Loucy (cell line): ENCODE measurements around the gene TSPAN9.

Experiments used
- H2AFZ ChIP-seq: fragments of 200-600 bp; sonication (generic); 2 replicates; pipeline ENCODE4 v1.6.0; 2016; ENCODE audit warnings: antibody characterized with exemption, mild to moderate bottlenecking, low read length, moderate library complexity
- H3F3A ChIP-seq: fragments of 200-600 bp; 2 replicates; pipeline ENCODE4 v1.6.0; 2016; ENCODE audit warnings: antibody characterized with exemption, low read depth, mild to moderate bottlenecking
- H3K27me3 ChIP-seq: fragments of 200-600 bp; sonication (generic); 2 replicates; pipeline ENCODE4 v1.6.1; 2014; ENCODE audit warnings: low read length, mild to moderate bottlenecking; ENCODE audit not compliant: insufficient read depth, poor library complexity, severe bottlenecking
- H3K36me3 ChIP-seq: fragments of 200-600 bp; sonication (generic); 2 replicates; pipeline ENCODE4 v1.6.1; 2016; ENCODE audit warnings: low read length; ENCODE audit not compliant: insufficient read depth
- H3K4me1 ChIP-seq: fragments of 200-600 bp; sonication (generic); 2 replicates; pipeline ENCODE4 v1.5.1; 2014; ENCODE audit warnings: low read length, mild to moderate bottlenecking; ENCODE audit not compliant: insufficient read depth, poor library complexity, severe bottlenecking
- H3K4me2 ChIP-seq: fragments of 200-600 bp; sonication (generic); 2 replicates; pipeline ENCODE4 v1.6.0; 2014; ENCODE audit warnings: antibody characterized with exemption, low read length, low read depth, mild to moderate bottlenecking; ENCODE audit not compliant: poor library complexity, severe bottlenecking
- H3K4me3 ChIP-seq: fragments of 200-600 bp; sonication (generic); 2 replicates; pipeline ENCODE4 v1.5.1; 2014; ENCODE audit warnings: low read length, mild to moderate bottlenecking, mixed read lengths; ENCODE audit not compliant: poor library complexity, severe bottlenecking
- H3K79me2 ChIP-seq: fragments of 200-600 bp; sonication (generic); 2 replicates; pipeline ENCODE4 v1.6.1; 2014; ENCODE audit warnings: low read length; ENCODE audit not compliant: insufficient read depth
- H3K9ac ChIP-seq: fragments of 200-600 bp; sonication (generic); 2 replicates; pipeline ENCODE4 v1.6.0; 2014; ENCODE audit warnings: mild to moderate bottlenecking, low read depth, low read length, moderate library complexity; ENCODE audit not compliant: poor library complexity, severe bottlenecking
- H3K9me2 ChIP-seq: fragments of 200-600 bp; sonication (generic); replicated peaks from 2 replicates; pipeline ENCODE4 v1.6.1; 2016; ENCODE audit warnings: low read depth, low read length, mixed read lengths
- H3K9me3 ChIP-seq: fragments of 200-600 bp; sonication (generic); 2 replicates; pipeline ENCODE4 v1.6.1; 2014; ENCODE audit warnings: mild to moderate bottlenecking, antibody characterized with exemption, low read length, low read depth; ENCODE audit not compliant: insufficient read depth
- H4K20me1 ChIP-seq: fragments of 200-600 bp; sonication (generic); 2 replicates; pipeline ENCODE4 v1.6.0; 2014; ENCODE audit warnings: antibody characterized with exemption, low read length, mild to moderate bottlenecking; ENCODE audit not compliant: insufficient read depth, poor library complexity, severe bottlenecking
- CTCF ChIP-seq: fragments of 200-600 bp; sonication (generic); conservative IDR thresholded peaks from 2 replicates; pipeline ENCODE4 v1.5.1; 2014; ENCODE audit warnings: mild to moderate bottlenecking, antibody characterized with exemption, low read length
- EZH2phosphoT487 ChIP-seq: fragments of 200-600 bp; IDR thresholded peaks from 2 replicates; pipeline ENCODE4 v1.6.1; 2018; ENCODE audit warnings: antibody characterized with exemption, mild to moderate bottlenecking, moderate library complexity, borderline replicate concordance

Gene TSPAN9

GRCh38 chr12:3046441-3047200 lies 30.6 kb upstream of the TSPAN9 start:
- no peaks in the 10 kb centered on the region for H3K9me3 ChIP-seq
- no peaks in the 10 kb centered on the region for H3K27me3 ChIP-seq
- H3K79me2 ChIP-seq = no peaks in the 10 kb centered on the region
- no peak for TF ChIP-seq CTCF
- TF ChIP-seq EZH2phosphoT487 = no peak
- H4K20me1 ChIP-seq = no peaks in the 10 kb centered on the region
- H3F3A ChIP-seq = no peaks in the 10 kb centered on the region
- no peaks in the 10 kb centered on the region for H3K36me3 ChIP-seq
- H3K9ac ChIP-seq = no peak overlapping the region
- H2AFZ ChIP-seq = no peak overlapping the region
- no peak overlapping the region for H3K4me3 ChIP-seq
- no peak overlapping the region for H3K4me2 ChIP-seq
- no peaks in the 10 kb centered on the region for H3K4me1 ChIP-seq
- H3K9me2 ChIP-seq = no peaks in the 10 kb centered on the region

DNA sequence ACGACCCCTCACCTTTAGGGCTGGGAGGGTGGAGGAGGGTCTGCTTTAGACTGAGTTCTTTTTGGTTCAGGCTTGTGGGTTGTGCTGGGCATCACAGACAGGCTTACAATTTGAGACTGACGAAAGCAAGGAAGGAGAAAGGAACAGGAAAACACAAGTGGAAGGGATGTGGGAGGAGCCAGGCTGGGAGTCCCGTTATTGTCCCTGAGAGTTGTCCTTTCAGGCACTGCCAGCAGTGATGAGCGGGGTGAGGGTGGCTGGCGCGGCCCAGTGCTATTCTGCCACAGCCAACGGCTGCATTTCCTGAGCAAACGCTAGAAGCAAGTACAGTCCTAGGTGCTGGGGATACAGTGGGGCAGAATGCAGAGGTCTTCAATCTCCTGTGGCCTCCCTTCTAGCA lies 29.2 kb upstream of the TSPAN9 start:
- no peaks in the 10 kb centered on the region for H3K9me2 ChIP-seq
- TF ChIP-seq EZH2phosphoT487 (no peak), CTCF (no peak)
- no peak overlapping the region for H3K9ac ChIP-seq
- H3K9me3 ChIP-seq = no peaks in the 10 kb centered on the region
- no peak overlapping the region for H3K4me2 ChIP-seq
- no peaks in the 10 kb centered on the region for H4K20me1 ChIP-seq
- H2AFZ ChIP-seq = no peak overlapping the region
- no peak overlapping the region for H3K4me3 ChIP-seq
- no peaks in the 10 kb centered on the region for H3K36me3 ChIP-seq
- no peaks in the 10 kb centered on the region for H3K4me1 ChIP-seq
- H3K79me2 ChIP-seq = no peaks in the 10 kb centered on the region
- no peaks in the 10 kb centered on the region for H3F3A ChIP-seq
- H3K27me3 ChIP-seq = no peaks in the 10 kb centered on the region

GRCh38 chr12:3048540-3048939 lies 28.6 kb upstream of the TSPAN9 start:
- no peaks in the 10 kb centered on the region for H3K9me3 ChIP-seq
- no peaks in the 10 kb centered on the region for H4K20me1 ChIP-seq
- no peaks in the 10 kb centered on the region for H3K79me2 ChIP-seq
- no peak overlapping the region for H2AFZ ChIP-seq
- H3F3A ChIP-seq = no peaks in the 10 kb centered on the region
- no peak overlapping the region for H3K4me3 ChIP-seq
- no peaks in the 10 kb centered on the region for H3K9me2 ChIP-seq
- H3K4me2 ChIP-seq = no peak overlapping the region
- no peak overlapping the region for H3K9ac ChIP-seq
- no peaks in the 10 kb centered on the region for H3K36me3 ChIP-seq
- H3K4me1 ChIP-seq = no peaks in the 10 kb centered on the region
- no peaks in the 10 kb centered on the region for H3K27me3 ChIP-seq
- no peak for TF ChIP-seq CTCF
- no peak for TF ChIP-seq EZH2phosphoT487
